H1 (cell line): ENCODE data around the gene KIF26B. TPM values are rescaled to one million over a fixed set of nuclear protein-coding genes. Genes with fewer than 3 reads are reported as not detected.

ENCODE experiments used
- CTCF ChIA-PET: fragments of 300-600 bp; sonication (Branson Sonifier 250); formaldehyde crosslinking; loops from one replicate; lab custom pipeline; 2021; ENCODE audit not compliant: partially characterized antibody; lab: Charles Lee
- POLR2A ChIA-PET: fragments of 300-600 bp; sonication (Branson Sonifier 250); formaldehyde crosslinking; loops from one replicate; lab custom pipeline; 2021; ENCODE audit warnings: inconsistent platforms; ENCODE audit not compliant: partially characterized antibody; lab: Charles Lee
- DNase-seq, 2 experiments: peaks; one replicate each; pipeline versions ENCODE4 v3.0.0 to v3.0.0-alpha.2; 2010 to 2022; ENCODE audit warnings: low spot score in 2 of 2, low read depth in 1 of 2, mixed read lengths in 1 of 2
- FAIRE-seq: peaks from 2 replicates; lab custom pipeline; 2011; peaks lifted over from hg19 to GRCh38; lab: Jason Lieb, UNC
- H2AFZ ChIP-seq: 2 replicates; pipeline ENCODE4 v1.8.1; 2012; ENCODE audit warnings: low read length, inconsistent platforms
- H2AK5ac ChIP-seq: 2 replicates; pipeline ENCODE4 v1.6.1; 2013; ENCODE audit warnings: low read depth, low read length
- H2BK120ac ChIP-seq: replicated peaks from 2 replicates; pipeline ENCODE3; 2013; ENCODE audit warnings: low read depth, low read length, inconsistent platforms
- H2BK12ac ChIP-seq: 2 replicates; pipeline ENCODE4 v1.6.1; 2013; ENCODE audit warnings: low read depth, low read length
- H2BK15ac ChIP-seq: 2 replicates; pipeline ENCODE4 v1.6.1; 2013; ENCODE audit warnings: low read length
- H2BK20ac ChIP-seq: 2 replicates; pipeline ENCODE4 v1.6.1; 2013; ENCODE audit warnings: low read length
- H2BK5ac ChIP-seq: 2 replicates; pipeline ENCODE4 v1.6.1; 2013; ENCODE audit warnings: low read depth, low read length
- H3K14ac ChIP-seq: 2 replicates; pipeline ENCODE4 v1.6.1; 2013; ENCODE audit warnings: inconsistent platforms; ENCODE audit not compliant: insufficient read length
- H3K18ac ChIP-seq: 2 replicates; pipeline ENCODE4 v1.6.1; 2013; ENCODE audit warnings: low read length; ENCODE audit errors: extremely low read depth
- H3K23ac ChIP-seq: 2 replicates; pipeline ENCODE4 v1.6.1; 2013; ENCODE audit warnings: inconsistent platforms; ENCODE audit not compliant: insufficient read length
- H3K23me2 ChIP-seq: 2 replicates; pipeline ENCODE4 v1.6.1; 2013; ENCODE audit warnings: low read depth, low read length
- H3K27ac ChIP-seq: 2 replicates; pipeline ENCODE4 v1.6.1; 2011; ENCODE audit warnings: low read depth, low read length, inconsistent platforms
- H3K27me3 ChIP-seq, 4 experiments: replicated peaks in 1 of 4; 1 replicate in 1 of 4; 2 replicates in 3 of 4; pipeline versions ENCODE4 v1.6.1 to v1.8.1; 2011 to 2013; ENCODE audit warnings: low read length in 3 of 4, mild to moderate bottlenecking in 3 of 4, inconsistent platforms in 2 of 4, mixed read lengths in 2 of 4, moderate library complexity in 1 of 4; ENCODE audit not compliant: control insufficient read depth in 3 of 4, insufficient read depth in 3 of 4; ENCODE audit errors: extremely low read depth in 1 of 4
- H3K36me3 ChIP-seq, 4 experiments: 2 replicates each; pipeline versions ENCODE4 v1.6.1 to v1.8.1; 2011 to 2013; ENCODE audit warnings: mild to moderate bottlenecking in 4 of 4, low read length in 3 of 4, moderate library complexity in 2 of 4, control low read depth in 1 of 4, inconsistent platforms in 1 of 4; ENCODE audit not compliant: insufficient read depth in 4 of 4, control insufficient read depth in 2 of 4
- H3K4ac ChIP-seq: replicated peaks from 2 replicates; pipeline ENCODE3; 2013; ENCODE audit warnings: low read length, low read depth, mixed read lengths, inconsistent platforms; ENCODE audit not compliant: insufficient read length
- H3K4me1 ChIP-seq, 4 experiments: replicated peaks in 1 of 4; 1 replicate in 1 of 4; 2 replicates in 3 of 4; pipeline versions ENCODE4 v1.6.1 to v1.8.1; 2011 to 2013; ENCODE audit warnings: low read length in 3 of 4, inconsistent platforms in 2 of 4, mixed read lengths in 1 of 4; ENCODE audit not compliant: insufficient read depth in 4 of 4, control insufficient read depth in 3 of 4
- H3K4me2 ChIP-seq, 2 experiments: 2 replicates each; pipeline versions ENCODE4 v1.6.1 to v1.8.1; 2011 to 2013; ENCODE audit warnings: low read depth in 2 of 2, low read length in 2 of 2, control low read depth in 1 of 2, inconsistent platforms in 1 of 2, mild to moderate bottlenecking in 1 of 2; ENCODE audit not compliant: insufficient read depth in 1 of 2
- H3K4me3 ChIP-seq, 4 experiments: fragments of 200-600, 300-600 bp in 1 of 4; sonication (generic), shearing (Covaris generic), sonication (Bioruptor Twin) in 1 of 4; 2 replicates each; pipeline versions ENCODE4 v1.5.1 to v1.8.1; 2011 to 2016; ENCODE audit warnings: low read length in 4 of 4, low read depth in 3 of 4, control low read depth in 2 of 4, inconsistent platforms in 2 of 4, mild to moderate bottlenecking in 2 of 4, mixed read lengths in 1 of 4, moderate library complexity in 1 of 4; ENCODE audit not compliant: insufficient read depth in 2 of 4; ENCODE audit errors: extremely low read depth in 1 of 4
- H3K56ac ChIP-seq: replicated peaks from 2 replicates; pipeline ENCODE3; 2013; ENCODE audit warnings: low read depth, mild to moderate bottlenecking, mixed read lengths, low read length, inconsistent platforms; ENCODE audit not compliant: insufficient read length
- H3K79me1 ChIP-seq: 2 replicates; pipeline ENCODE4 v1.6.1; 2013; ENCODE audit warnings: low read depth, low read length, control low read depth
- H3K79me2 ChIP-seq, 2 experiments: 2 replicates each; pipeline versions ENCODE4 v1.6.1 to v1.8.1; 2012 to 2013; ENCODE audit warnings: low read length in 2 of 2, mild to moderate bottlenecking in 2 of 2, inconsistent platforms in 1 of 2; ENCODE audit not compliant: insufficient read depth in 2 of 2, control insufficient read depth in 1 of 2
- H3K9ac ChIP-seq, 4 experiments: replicated peaks in 1 of 4; 1 replicate in 1 of 4; 2 replicates in 3 of 4; pipeline versions ENCODE4 v1.6.1 to v1.8.1; 2011 to 2013; ENCODE audit warnings: low read depth in 3 of 4, low read length in 3 of 4, control low read depth in 2 of 4, mild to moderate bottlenecking in 2 of 4, moderate library complexity in 2 of 4, inconsistent platforms in 1 of 4; ENCODE audit errors: extremely low read depth in 1 of 4
- H3K9me3 ChIP-seq, 2 experiments: 2 replicates each; pipeline versions ENCODE4 v1.6.1 to v1.8.1; 2012 to 2013; ENCODE audit warnings: mild to moderate bottlenecking in 2 of 2, moderate library complexity in 2 of 2, control low read depth in 1 of 2, inconsistent platforms in 1 of 2, low read depth in 1 of 2, low read length in 1 of 2, mixed read lengths in 1 of 2; ENCODE audit not compliant: insufficient read depth in 2 of 2
- H4K20me1 ChIP-seq, 2 experiments: replicated peaks in 1 of 2; 2 replicates each; pipeline versions ENCODE3 to v1.8.1; 2011 to 2013; ENCODE audit warnings: inconsistent platforms in 2 of 2, low read length in 2 of 2, mild to moderate bottlenecking in 1 of 2; ENCODE audit not compliant: insufficient read depth in 2 of 2, control insufficient read depth in 1 of 2
- H4K5ac ChIP-seq: 2 replicates; pipeline ENCODE4 v1.6.1; 2013; ENCODE audit warnings: low read length, low read depth, mixed read lengths, inconsistent platforms; ENCODE audit not compliant: insufficient read length
- H4K8ac ChIP-seq: 2 replicates; pipeline ENCODE4 v1.8.0; 2013; ENCODE audit warnings: mild to moderate bottlenecking, moderate library complexity, low read length, inconsistent platforms; ENCODE audit not compliant: insufficient read depth; ENCODE audit errors: extremely low read depth
- H4K91ac ChIP-seq: replicated peaks from 2 replicates; pipeline ENCODE3; 2013; ENCODE audit warnings: low read length, mixed read lengths, inconsistent platforms; ENCODE audit not compliant: insufficient read length
- RNF2 ChIP-seq: fragments of 200-900, 300-1000 bp; sonication (generic); IDR thresholded peaks from 2 replicates; pipeline ENCODE4 v1.7.1; 2016; ENCODE audit warnings: borderline replicate concordance, low read depth, mild to moderate bottlenecking, antibody characterized with exemption, low read length; ENCODE audit not compliant: poor library complexity, severe bottlenecking; ENCODE audit errors: missing control alignments
- SIX5 ChIP-seq: IDR thresholded peaks from 2 replicates; pipeline ENCODE4 v1.6.1; 2011; ENCODE audit warnings: mild to moderate bottlenecking, low read depth, low read length
- TAF1 ChIP-seq: IDR thresholded peaks from 2 replicates; pipeline ENCODE4 v1.6.1; 2011; ENCODE audit warnings: mild to moderate bottlenecking, low read depth, low read length
- WGBS, 2 experiments: shearing (Covaris generic) in 1 of 2; methylation state at CpG; one replicate each; pipeline versions ENCODE4 v1.1.6 to v1.1.7; 2013 to 2015; ENCODE audit warnings: low lambda C conversion rate in 2 of 2, mixed read lengths in 2 of 2, inconsistent platforms in 1 of 2, low coverage in 1 of 2, missing lambda C conversion rate in 1 of 2; ENCODE audit not compliant: insufficient replicate concordance in 2 of 2, insufficient coverage in 1 of 2, insufficient read length in 1 of 2; ENCODE audit errors: extremely low coverage in 1 of 2, missing lambda C conversion rate in 1 of 2; 5-methylcytosine and 5-hydroxymethylcytosine counted together
- polyA plus RNA-seq, 7 experiments: library from polyadenylated mRNA; depleted of rRNA in 3 of 7; stranded (reverse) in 5 of 7; unstranded in 2 of 7; fragments of >200 nt in 5 of 7; fragments of 200-250 nt in 2 of 7; gene quantifications; 1 replicate in 5 of 7; 2 replicates in 1 of 7; 4 replicates in 1 of 7; pipeline versions ENCODE4 v1.2.1 to v1.2.3, GENCODE V29; 2011 to 2013; ENCODE audit warnings: missing spikeins in 2 of 7, mixed read lengths in 2 of 7
- total RNA-seq: library from RNA; stranded (reverse); fragmentation: NEBNext Ultra II Directional; extraction: Animal tissue kit (Norgen Biotek cat#: 25700); gene quantifications from 2 replicates; pipeline ENCODE4 v1.2.1, GENCODE V29; 2021

KIF26B gene
- total and polyA plus RNA-seq, 2 of the 8 experiments (the other 6 are each of a cell fraction or from before 2014, with no cell fraction given), result 0.06 to 0.28 TPM

- Histone ChIP-seq H3K4me1 (no peaks in the 10 kb centered on the region), H2AFZ (no peak overlapping the region), H3K14ac (no peak overlapping the region), H3K79me1 (no peaks in the 10 kb centered on the region), H3K56ac (no peak overlapping the region), H2AK5ac (no peak overlapping the region), H3K4me2 (no peak overlapping the region), H3K4ac (no peak overlapping the region), H2BK120ac (no peak overlapping the region), H3K23ac (no peak overlapping the region), H2BK15ac (no peak overlapping the region), H2BK12ac (no peak overlapping the region), H2BK5ac (no peak overlapping the region), H4K91ac (no peak overlapping the region), H3K23me2 (no peaks in the 10 kb centered on the region), H3K27ac (no peak overlapping the region), H3K9ac (no peak overlapping the region), H2BK20ac (no peak overlapping the region), H4K8ac (no peak overlapping the region), H3K18ac (no peak overlapping the region), H3K79me2 (no peaks in the 10 kb centered on the region), H4K20me1 (no peaks in the 10 kb centered on the region), H3K36me3 (no peaks in the 10 kb centered on the region), H3K9me3 (no peaks in the 10 kb centered on the region), H4K5ac (no peak overlapping the region), H3K27me3 (no peaks in the 10 kb centered on the region; a peak in 1 of 7 replicates), H3K4me3 (no peak overlapping the region)
- no peak for TF ChIP-seq TAF1
- no peak for TF ChIP-seq SIX5
- TF ChIP-seq RNF2, result no peak
- FAIRE-seq (no peak), DNase-seq (no peak)
- ChIA-PET POLR2A (no interaction called here), CTCF (no interaction called here)
- 97% methylated on average over 6 of the region's 6 CpGs; no CpG with 5 or more reads in 1 of the 2 experiments for WGBS, 2 experiments
These were observed 425.9 kb downstream of the KIF26B start for GRCh38 chr1:245580651-245581050.
